Neural cell (in vitro differentiated cells): ENCODE results near the gene SOD3. TPM values are rescaled to one million over a fixed set of nuclear protein-coding genes. Genes with fewer than 3 reads are reported as not detected.

ENCODE experiments used
- H2AFZ ChIP-seq: fragments of 200-600, 300-800 bp; sonication (generic), shearing (Covaris generic); 2 replicates; pipeline ENCODE4 v1.6.0; 2014; ENCODE audit warnings: low read depth, mild to moderate bottlenecking, antibody characterized with exemption, low read length, moderate library complexity
- H3F3A ChIP-seq: fragments of 200-600 bp; shearing (Covaris generic); 2 replicates; pipeline ENCODE4 v1.6.1; 2016; ENCODE audit warnings: mild to moderate bottlenecking, moderate library complexity, mixed read lengths, antibody characterized with exemption, low read length; ENCODE audit not compliant: insufficient read depth, poor library complexity, severe bottlenecking
- H3K27ac ChIP-seq: fragments of 200-600, 300-800 bp; sonication (generic), shearing (Covaris generic); 2 replicates; pipeline ENCODE4 v1.5.1; 2014; ENCODE audit warnings: mild to moderate bottlenecking, low read length, moderate library complexity
- H3K27me3 ChIP-seq: fragments of 300-800, 200-600 bp; sonication (generic), shearing (Covaris generic); 2 replicates; pipeline ENCODE4 v1.6.0; 2014; ENCODE audit warnings: mild to moderate bottlenecking, low read depth, low read length, moderate library complexity; ENCODE audit not compliant: insufficient read depth
- H3K36me3 ChIP-seq: fragments of 300-800, 200-600 bp; sonication (generic), shearing (Covaris generic); 2 replicates; pipeline ENCODE4 v1.5.1; 2014; ENCODE audit warnings: mild to moderate bottlenecking, antibody characterized with exemption, low read length, moderate library complexity; ENCODE audit not compliant: insufficient read depth
- H3K4me2 ChIP-seq: fragments of 300-800, 200-600 bp; sonication (generic), shearing (Covaris generic); 2 replicates; pipeline ENCODE4 v1.6.0; 2014; ENCODE audit warnings: mild to moderate bottlenecking, low read length
- H3K4me3 ChIP-seq: fragments of 300-800, 200-600 bp; sonication (generic), shearing (Covaris generic); 2 replicates; pipeline ENCODE4 v1.5.1; 2014; ENCODE audit warnings: mild to moderate bottlenecking, low read length, moderate library complexity
- H3K79me2 ChIP-seq: fragments of 200-600 bp; shearing (Covaris generic); replicated peaks from 2 replicates; pipeline ENCODE4 v1.6.0; 2014; ENCODE audit warnings: mild to moderate bottlenecking, low read length, moderate library complexity; ENCODE audit not compliant: insufficient read depth
- H3K9ac ChIP-seq: fragments of 300-800, 200-600 bp; sonication (generic), shearing (Covaris generic); 2 replicates; pipeline ENCODE4 v1.6.1; 2016; ENCODE audit warnings: mild to moderate bottlenecking, low read length, mixed read lengths
- H3K9me2 ChIP-seq: fragments of 200-600 bp; shearing (Covaris generic); 2 replicates; pipeline ENCODE4 v1.6.1; 2016; ENCODE audit warnings: mild to moderate bottlenecking, low read length, mixed read lengths; ENCODE audit not compliant: insufficient read depth
- H3K9me3 ChIP-seq: fragments of 200-600, 300-800 bp; sonication (generic), shearing (Covaris generic); 2 replicates; pipeline ENCODE4 v1.6.1; 2016; ENCODE audit warnings: mild to moderate bottlenecking, mixed run types, low read length, moderate library complexity, mixed read lengths
- H4K20me1 ChIP-seq: fragments of 200-600 bp; shearing (Covaris generic); 2 replicates; pipeline ENCODE4 v1.6.1; 2016; ENCODE audit warnings: mild to moderate bottlenecking, mixed run types; ENCODE audit not compliant: insufficient read depth
- EP300 ChIP-seq: fragments of 450-650 bp; conservative IDR thresholded peaks from 2 replicates; pipeline ENCODE4 v1.6.1; 2014; ENCODE audit warnings: antibody characterized with exemption, mild to moderate bottlenecking, moderate library complexity; ENCODE audit not compliant: poor library complexity, severe bottlenecking
- EZH2 ChIP-seq: fragments of 200-600, 300-800 bp; shearing (Covaris generic), sonication (generic); IDR thresholded peaks from 2 replicates; pipeline ENCODE4 v1.6.1; 2014; ENCODE audit warnings: antibody characterized with exemption, low read length, borderline replicate concordance, mild to moderate bottlenecking; ENCODE audit not compliant: insufficient read depth, poor library complexity, severe bottlenecking
- MXI1 ChIP-seq: fragments of 450-650 bp; conservative IDR thresholded peaks from 2 replicates; pipeline ENCODE4 v1.6.1; 2014; ENCODE audit warnings: antibody characterized with exemption, mild to moderate bottlenecking; ENCODE audit not compliant: poor library complexity, severe bottlenecking
- POLR2AphosphoS5 ChIP-seq: IDR thresholded peaks from 2 replicates; pipeline ENCODE4 v1.6.1; 2012
- RAD21 ChIP-seq: fragments of 450-650 bp; conservative IDR thresholded peaks from 2 replicates; pipeline ENCODE4 v1.6.1; 2014; ENCODE audit warnings: antibody characterized with exemption, mild to moderate bottlenecking, moderate library complexity
- SMC3 ChIP-seq: fragments of 450-650 bp; conservative IDR thresholded peaks from 2 replicates; pipeline ENCODE4 v1.6.1; 2014; ENCODE audit warnings: antibody characterized with exemption, mild to moderate bottlenecking, moderate library complexity; ENCODE audit not compliant: poor library complexity
- TAF1 ChIP-seq: IDR thresholded peaks from 2 replicates; pipeline ENCODE4 v1.6.1; 2012; ENCODE audit warnings: low read depth
- polyA plus RNA-seq: library from polyadenylated mRNA; depleted of rRNA; stranded (reverse); fragments of >200 nt; gene quantifications from 2 replicates; pipeline ENCODE4 v1.2.3, GENCODE V29; 2014
- TF ChIP-seq, protein P1 (sequence below): fragments of 450-650 bp; IDR thresholded peaks from 2 replicates; pipeline ENCODE4 v1.5.1; 2014; ENCODE audit warnings: antibody characterized with exemption, mild to moderate bottlenecking, moderate library complexity; ENCODE audit not compliant: poor library complexity, severe bottlenecking
- TF ChIP-seq, protein P2 (sequence below): IDR thresholded peaks from 2 replicates; pipeline ENCODE4 v1.6.1; 2012; ENCODE audit warnings: borderline replicate concordance

The SOD3 gene
- polyA plus RNA-seq, 1 donor from 2014 or later = not detected

DNA sequence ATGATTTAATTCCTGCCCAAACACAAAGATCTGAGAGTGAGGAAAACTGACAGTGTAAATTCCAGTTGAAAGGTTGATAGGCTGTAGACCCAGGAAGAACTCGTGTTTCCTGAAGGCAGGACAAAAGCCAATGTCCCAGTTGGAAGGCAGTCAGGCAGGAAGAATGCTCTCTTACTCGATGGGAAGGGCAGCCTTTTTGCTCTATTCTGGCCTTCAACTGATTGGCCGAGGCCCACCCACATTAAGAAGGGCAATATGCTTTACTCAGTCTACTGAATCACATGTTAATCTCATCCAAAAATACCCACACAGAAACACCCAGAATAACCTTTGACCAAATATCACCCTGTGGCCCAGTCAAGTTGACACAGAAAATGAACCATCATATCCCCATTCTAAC lies 45.3 kb upstream of the SOD3 start:
- Histone ChIP-seq H3K36me3 (no peaks in the 10 kb centered on the region), H3K27me3 (no peaks in the 10 kb centered on the region), H2AFZ (no peak overlapping the region), H3F3A (no peaks in the 10 kb centered on the region), H3K4me2 (no peak overlapping the region), H3K9me2 (no peaks in the 10 kb centered on the region), H3K4me3 (no peak overlapping the region), H3K9ac (no peak overlapping the region), H4K20me1 (no peaks in the 10 kb centered on the region), H3K9me3 (no peaks in the 10 kb centered on the region), H3K27ac (no peak overlapping the region), H3K79me2 (no peaks in the 10 kb centered on the region)
- TF ChIP-seq EZH2 (no peak), MXI1 (no peak), EP300 (no peak), TAF1 (no peak), RAD21 (no peak), SMC3 (no peak), POLR2AphosphoS5 (no peak)
- TF ChIP-seq, protein P1, sequence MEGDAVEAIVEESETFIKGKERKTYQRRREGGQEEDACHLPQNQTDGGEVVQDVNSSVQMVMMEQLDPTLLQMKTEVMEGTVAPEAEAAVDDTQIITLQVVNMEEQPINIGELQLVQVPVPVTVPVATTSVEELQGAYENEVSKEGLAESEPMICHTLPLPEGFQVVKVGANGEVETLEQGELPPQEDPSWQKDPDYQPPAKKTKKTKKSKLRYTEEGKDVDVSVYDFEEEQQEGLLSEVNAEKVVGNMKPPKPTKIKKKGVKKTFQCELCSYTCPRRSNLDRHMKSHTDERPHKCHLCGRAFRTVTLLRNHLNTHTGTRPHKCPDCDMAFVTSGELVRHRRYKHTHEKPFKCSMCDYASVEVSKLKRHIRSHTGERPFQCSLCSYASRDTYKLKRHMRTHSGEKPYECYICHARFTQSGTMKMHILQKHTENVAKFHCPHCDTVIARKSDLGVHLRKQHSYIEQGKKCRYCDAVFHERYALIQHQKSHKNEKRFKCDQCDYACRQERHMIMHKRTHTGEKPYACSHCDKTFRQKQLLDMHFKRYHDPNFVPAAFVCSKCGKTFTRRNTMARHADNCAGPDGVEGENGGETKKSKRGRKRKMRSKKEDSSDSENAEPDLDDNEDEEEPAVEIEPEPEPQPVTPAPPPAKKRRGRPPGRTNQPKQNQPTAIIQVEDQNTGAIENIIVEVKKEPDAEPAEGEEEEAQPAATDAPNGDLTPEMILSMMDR = no peak
- TF ChIP-seq, protein P2, sequence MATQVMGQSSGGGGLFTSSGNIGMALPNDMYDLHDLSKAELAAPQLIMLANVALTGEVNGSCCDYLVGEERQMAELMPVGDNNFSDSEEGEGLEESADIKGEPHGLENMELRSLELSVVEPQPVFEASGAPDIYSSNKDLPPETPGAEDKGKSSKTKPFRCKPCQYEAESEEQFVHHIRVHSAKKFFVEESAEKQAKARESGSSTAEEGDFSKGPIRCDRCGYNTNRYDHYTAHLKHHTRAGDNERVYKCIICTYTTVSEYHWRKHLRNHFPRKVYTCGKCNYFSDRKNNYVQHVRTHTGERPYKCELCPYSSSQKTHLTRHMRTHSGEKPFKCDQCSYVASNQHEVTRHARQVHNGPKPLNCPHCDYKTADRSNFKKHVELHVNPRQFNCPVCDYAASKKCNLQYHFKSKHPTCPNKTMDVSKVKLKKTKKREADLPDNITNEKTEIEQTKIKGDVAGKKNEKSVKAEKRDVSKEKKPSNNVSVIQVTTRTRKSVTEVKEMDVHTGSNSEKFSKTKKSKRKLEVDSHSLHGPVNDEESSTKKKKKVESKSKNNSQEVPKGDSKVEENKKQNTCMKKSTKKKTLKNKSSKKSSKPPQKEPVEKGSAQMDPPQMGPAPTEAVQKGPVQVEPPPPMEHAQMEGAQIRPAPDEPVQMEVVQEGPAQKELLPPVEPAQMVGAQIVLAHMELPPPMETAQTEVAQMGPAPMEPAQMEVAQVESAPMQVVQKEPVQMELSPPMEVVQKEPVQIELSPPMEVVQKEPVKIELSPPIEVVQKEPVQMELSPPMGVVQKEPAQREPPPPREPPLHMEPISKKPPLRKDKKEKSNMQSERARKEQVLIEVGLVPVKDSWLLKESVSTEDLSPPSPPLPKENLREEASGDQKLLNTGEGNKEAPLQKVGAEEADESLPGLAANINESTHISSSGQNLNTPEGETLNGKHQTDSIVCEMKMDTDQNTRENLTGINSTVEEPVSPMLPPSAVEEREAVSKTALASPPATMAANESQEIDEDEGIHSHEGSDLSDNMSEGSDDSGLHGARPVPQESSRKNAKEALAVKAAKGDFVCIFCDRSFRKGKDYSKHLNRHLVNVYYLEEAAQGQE = no peak

DNA sequence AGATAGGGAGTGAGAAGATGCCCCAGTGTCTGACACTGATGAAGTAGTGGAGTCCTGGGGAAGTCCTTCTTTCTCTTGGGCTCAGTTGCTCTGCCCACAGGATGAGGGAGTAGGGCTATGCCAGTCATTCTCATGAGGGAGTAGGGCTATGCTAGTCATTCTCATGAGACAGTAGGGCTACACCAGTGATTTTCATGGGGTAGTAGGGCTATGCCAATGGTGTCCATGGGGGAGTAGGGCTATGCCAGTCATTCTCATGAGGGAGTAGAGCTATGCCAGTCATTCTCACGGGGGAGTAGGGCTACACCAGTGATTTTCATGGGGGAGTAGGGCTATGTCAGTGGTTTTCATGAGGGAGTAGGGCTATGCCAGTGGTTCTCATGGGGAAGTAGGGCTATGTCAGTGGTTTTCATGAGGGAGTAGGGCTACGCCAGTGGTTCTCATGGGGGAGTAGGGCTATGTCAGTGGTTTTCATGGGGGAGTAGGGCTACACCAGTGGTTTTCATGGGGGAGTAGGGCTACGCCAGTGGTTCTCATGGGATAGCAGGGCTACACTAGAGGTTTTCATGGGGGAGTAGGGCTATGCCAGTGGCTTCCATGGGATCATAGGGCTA lies 43.3 kb upstream of the SOD3 start:
- Histone ChIP-seq H3K36me3 (no peaks in the 10 kb centered on the region), H3F3A (no peaks in the 10 kb centered on the region), H4K20me1 (no peaks in the 10 kb centered on the region), H3K4me3 (no peak overlapping the region), H3K9ac (no peak overlapping the region), H3K79me2 (no peaks in the 10 kb centered on the region), H3K27me3 (no peaks in the 10 kb centered on the region), H3K27ac (no peak overlapping the region), H3K9me3 (peaks cover 4% of the 10 kb centered on the region), H3K9me2 (no peaks in the 10 kb centered on the region), H3K4me2 (no peak overlapping the region), H2AFZ (no peak overlapping the region)
- TF ChIP-seq, protein P2 = no peak
- TF ChIP-seq MXI1 (no peak), TAF1 (no peak), RAD21 (no peak), POLR2AphosphoS5 (no peak), SMC3 (no peak), EP300 (no peak), EZH2 (no peak)
- TF ChIP-seq, protein P1 = no peak
